K562 (cell line): ENCODE results near the gene MMP23B. TPM values are rescaled to one million over a fixed set of nuclear protein-coding genes. Genes with fewer than 3 reads are reported as not detected.

Source experiments
- ATF3 ChIP-seq, 2 experiments: fragments of 450-650 bp in 1 of 2; sonication (generic) in 1 of 2; formaldehyde crosslinking in 1 of 2; IDR thresholded peaks in 1 of 2; conservative IDR thresholded peaks in 1 of 2; 2 replicates each; pipeline versions ENCODE4 v1.6.1 to v1.8.1; 2016 to 2023; ENCODE audit warnings: mild to moderate bottlenecking in 2 of 2, moderate library complexity in 2 of 2, inconsistent platforms in 1 of 2, missing genetic modification reagents in 1 of 2
- CBX1 ChIP-seq: sonication (generic); IDR thresholded peaks from 2 replicates; pipeline ENCODE4 v1.6.1; 2016; ENCODE audit warnings: antibody characterized with exemption, low read depth, mild to moderate bottlenecking
- CC2D1A ChIP-seq: fragments of 450-650 bp; IDR thresholded peaks from 2 replicates; pipeline ENCODE4 v1.6.1; 2017; ENCODE audit warnings: mild to moderate bottlenecking
- COPS2 ChIP-seq: fragments of 450-650 bp; conservative IDR thresholded peaks from 2 replicates; pipeline ENCODE4 v1.6.1; 2016; ENCODE audit warnings: mild to moderate bottlenecking, moderate library complexity
- E2F3 ChIP-seq: fragments of 250-450 bp; sonication (Bioruptor Pico); IDR thresholded peaks from 2 replicates; pipeline ENCODE4 v1.4.0; 2020; ENCODE audit warnings: mild to moderate bottlenecking
- FIP1L1 ChIP-seq: fragments of 200-400 bp; formaldehyde crosslinking; IDR thresholded peaks from 2 replicates; pipeline ENCODE4 v1.6.1; 2018; ENCODE audit warnings: mild to moderate bottlenecking, low read depth, low read length; ENCODE audit not compliant: poor library complexity, severe bottlenecking
- KAT7 ChIP-seq: sonication (generic); formaldehyde crosslinking; IDR thresholded peaks from 2 replicates; pipeline ENCODE4 v1.8.0; 2022; ENCODE audit warnings: missing genetic modification reagents, mild to moderate bottlenecking, borderline replicate concordance
- LARP7 ChIP-seq: fragments of 450-650 bp; IDR thresholded peaks from 2 replicates; pipeline ENCODE4 v1.6.1; 2016
- NR2F6 ChIP-seq: fragments of 450-650 bp; formaldehyde crosslinking; IDR thresholded peaks from 2 replicates; pipeline ENCODE4 v1.4.0; 2020; ENCODE audit warnings: mild to moderate bottlenecking
- PCBP1 ChIP-seq: fragments of 200-400 bp; formaldehyde crosslinking; IDR thresholded peaks from 2 replicates; pipeline ENCODE4 v1.6.1; 2018; ENCODE audit warnings: mild to moderate bottlenecking, low read depth, low read length; ENCODE audit not compliant: poor library complexity, severe bottlenecking
- RBM22 ChIP-seq: fragments of 200-400 bp; formaldehyde crosslinking; IDR thresholded peaks from 2 replicates; pipeline ENCODE4 v1.6.1; 2018; ENCODE audit warnings: low read length, low read depth; ENCODE audit not compliant: poor library complexity, severe bottlenecking
- SIN3B ChIP-seq: fragments of 450-650 bp; IDR thresholded peaks from 2 replicates; pipeline ENCODE4 v1.6.1; 2017; ENCODE audit warnings: low read depth, mild to moderate bottlenecking, moderate library complexity
- SMARCA4 ChIP-seq: fragments of 450-650 bp; IDR thresholded peaks from 2 replicates; pipeline ENCODE4 v1.6.1; 2016
- SPI1 ChIP-seq: IDR thresholded peaks from 2 replicates; pipeline ENCODE4 v1.6.1; 2011; ENCODE audit warnings: low read depth, low read length, control low read depth, borderline replicate concordance
- SUPT5H ChIP-seq: fragments of 450-650 bp; IDR thresholded peaks from 2 replicates; pipeline ENCODE4 v1.6.1; 2016
- U2AF1 ChIP-seq: fragments of 200-400 bp; formaldehyde crosslinking; optimal IDR thresholded peaks from 2 replicates; pipeline ENCODE3; 2017; ENCODE audit warnings: mild to moderate bottlenecking, low read depth, low read length, moderate library complexity
- VEZF1 ChIP-seq: fragments of 200-800 bp; sonication (Bioruptor generic); IDR thresholded peaks from 2 replicates; pipeline ENCODE4 v1.6.1; 2017; ENCODE audit warnings: missing genetic modification characterization, missing compliant biosample characterization
- ZNF75A ChIP-seq: fragments of 450-650 bp; formaldehyde crosslinking; IDR thresholded peaks from 2 replicates; pipeline ENCODE4 v1.4.0; 2020; ENCODE audit warnings: mild to moderate bottlenecking
- ZNF79 ChIP-seq: fragments of 250-450 bp; sonication (Bioruptor Pico); IDR thresholded peaks from 2 replicates; pipeline ENCODE4 v1.4.0; 2020; ENCODE audit warnings: low read depth, mild to moderate bottlenecking, moderate library complexity
- polyA plus RNA-seq, 8 experiments: library from polyadenylated mRNA; depleted of rRNA in 4 of 8; stranded (reverse) in 5 of 8; unstranded in 3 of 8; fragments of >200 nt; fragmentation: Nextera tagmentation in 2 of 8; fragmentation: Illumina TruSeq in 1 of 8; extraction: Ambion mirVana in 2 of 8; extraction: Trizol in 1 of 8; gene quantifications; 2 replicates each; pipeline versions ENCODE4 v1.2.1 to v1.2.3, GENCODE V29; 2011 to 2014; ENCODE audit warnings: inconsistent platforms in 1 of 8, missing spikeins in 1 of 8
- total RNA-seq, 7 experiments: library from RNA; depleted of rRNA in 6 of 7; stranded (reverse); fragments of >200 nt in 6 of 7; fragmentation: Illumina TruSeq in 2 of 7; extraction: Trizol in 2 of 7; gene quantifications; 2 replicates each; pipeline versions ENCODE4 v1.2.1 to v1.2.3, GENCODE V29; 2011 to 2021; ENCODE audit warnings: low replicate concordance in 1 of 7
- TF ChIP-seq, protein P1 (sequence below): fragments of 250-450 bp; sonication (Bioruptor Pico); IDR thresholded peaks from 2 replicates; pipeline ENCODE4 v1.5.0; 2020; ENCODE audit warnings: mild to moderate bottlenecking
- TF ChIP-seq, protein P2 (sequence below): fragments of 200-400 bp; formaldehyde crosslinking; IDR thresholded peaks from 2 replicates; pipeline ENCODE4 v1.6.1; 2017; ENCODE audit warnings: mild to moderate bottlenecking, low read depth, low read length, moderate library complexity

The MMP23B gene
- total and polyA plus RNA-seq, 9 of the 15 experiments (the other 6 are each of a cell fraction or from before 2014, with no cell fraction given) = 0.28 to 1.2 (median 0.41) TPM; not detected in 5

DNA sequence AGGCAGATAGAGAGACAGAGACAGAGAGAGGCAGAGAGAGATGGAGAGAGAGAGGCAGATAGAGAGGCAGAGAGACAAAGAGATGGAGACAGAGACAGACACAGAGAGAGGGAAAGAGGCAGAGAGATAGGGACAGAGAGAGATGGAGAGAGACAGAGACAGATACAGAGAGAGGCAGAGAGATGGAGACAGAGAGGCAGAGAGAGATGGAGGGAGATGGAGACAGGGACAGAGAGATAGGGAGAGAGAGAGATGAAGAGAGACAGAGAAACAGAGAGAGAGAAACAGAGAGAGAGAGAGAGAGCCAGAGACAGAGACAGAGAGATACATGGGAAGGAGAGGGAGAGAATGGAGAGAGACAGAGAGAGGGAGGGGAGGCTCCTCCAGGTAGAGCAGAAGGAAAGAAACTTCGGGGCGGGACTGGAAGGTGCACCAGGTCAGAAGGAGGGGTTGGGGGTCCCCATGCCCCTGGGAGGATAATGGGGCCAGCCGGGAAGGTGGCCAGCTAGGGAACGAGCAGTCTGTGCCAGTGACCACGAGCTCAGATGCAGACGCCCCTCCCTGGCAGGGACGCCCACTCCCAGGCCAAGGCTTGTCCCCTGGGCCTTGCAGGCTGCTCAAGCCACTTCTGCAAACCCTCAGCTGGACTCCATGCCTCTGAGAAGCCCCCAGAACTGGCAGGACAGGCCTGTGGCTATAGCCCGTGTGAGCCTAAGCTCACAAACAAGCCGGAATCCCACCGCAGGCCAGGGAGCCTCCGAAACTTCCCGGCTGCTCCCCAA lies 35.3 kb upstream of the MMP23B start (continued):
- TF ChIP-seq, protein P1, sequence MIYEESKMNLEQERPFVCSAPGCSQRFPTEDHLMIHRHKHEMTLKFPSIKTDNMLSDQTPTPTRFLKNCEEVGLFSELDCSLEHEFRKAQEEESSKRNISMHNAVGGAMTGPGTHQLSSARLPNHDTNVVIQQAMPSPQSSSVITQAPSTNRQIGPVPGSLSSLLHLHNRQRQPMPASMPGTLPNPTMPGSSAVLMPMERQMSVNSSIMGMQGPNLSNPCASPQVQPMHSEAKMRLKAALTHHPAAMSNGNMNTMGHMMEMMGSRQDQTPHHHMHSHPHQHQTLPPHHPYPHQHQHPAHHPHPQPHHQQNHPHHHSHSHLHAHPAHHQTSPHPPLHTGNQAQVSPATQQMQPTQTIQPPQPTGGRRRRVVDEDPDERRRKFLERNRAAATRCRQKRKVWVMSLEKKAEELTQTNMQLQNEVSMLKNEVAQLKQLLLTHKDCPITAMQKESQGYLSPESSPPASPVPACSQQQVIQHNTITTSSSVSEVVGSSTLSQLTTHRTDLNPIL = no peak
- peak; percentile 33; the same call in 1 of the 2 replicates for TF ChIP-seq LARP7
- no peak for TF ChIP-seq ATF3 (IDR thresholded peaks at IDR 0.05)
- no peak for TF ChIP-seq ATF3 (CRISPR knock-in tag; conservative IDR thresholded peaks at IDR 0.05)
- TF ChIP-seq FIP1L1 = no peak
- no peak for TF ChIP-seq VEZF1
- TF ChIP-seq KAT7 (CRISPR knock-in tag) = no peak
- TF ChIP-seq RBM22 = no peak
- no peak for TF ChIP-seq ZNF75A (CRISPR knock-in tag)
- no peak for TF ChIP-seq E2F3 (CRISPR knock-in tag)
- TF ChIP-seq COPS2 = no peak
- 0 out of 2 replicates have a peak, but pooled peaks have one; percentile 7 for TF ChIP-seq SPI1
- no peak for TF ChIP-seq SMARCA4
- no peak for TF ChIP-seq PCBP1
- no peak for TF ChIP-seq U2AF1
- no peak for TF ChIP-seq ZNF79
- TF ChIP-seq, protein P2, sequence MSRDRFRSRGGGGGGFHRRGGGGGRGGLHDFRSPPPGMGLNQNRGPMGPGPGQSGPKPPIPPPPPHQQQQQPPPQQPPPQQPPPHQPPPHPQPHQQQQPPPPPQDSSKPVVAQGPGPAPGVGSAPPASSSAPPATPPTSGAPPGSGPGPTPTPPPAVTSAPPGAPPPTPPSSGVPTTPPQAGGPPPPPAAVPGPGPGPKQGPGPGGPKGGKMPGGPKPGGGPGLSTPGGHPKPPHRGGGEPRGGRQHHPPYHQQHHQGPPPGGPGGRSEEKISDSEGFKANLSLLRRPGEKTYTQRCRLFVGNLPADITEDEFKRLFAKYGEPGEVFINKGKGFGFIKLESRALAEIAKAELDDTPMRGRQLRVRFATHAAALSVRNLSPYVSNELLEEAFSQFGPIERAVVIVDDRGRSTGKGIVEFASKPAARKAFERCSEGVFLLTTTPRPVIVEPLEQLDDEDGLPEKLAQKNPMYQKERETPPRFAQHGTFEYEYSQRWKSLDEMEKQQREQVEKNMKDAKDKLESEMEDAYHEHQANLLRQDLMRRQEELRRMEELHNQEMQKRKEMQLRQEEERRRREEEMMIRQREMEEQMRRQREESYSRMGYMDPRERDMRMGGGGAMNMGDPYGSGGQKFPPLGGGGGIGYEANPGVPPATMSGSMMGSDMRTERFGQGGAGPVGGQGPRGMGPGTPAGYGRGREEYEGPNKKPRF = no peak
- no peak for TF ChIP-seq NR2F6 (CRISPR knock-in tag)
- TF ChIP-seq CC2D1A = peak; percentile 38; the same call in 1 of the 2 replicates
- no peak for TF ChIP-seq CBX1
- TF ChIP-seq SUPT5H = no peak
- TF ChIP-seq SIN3B = no peak
